ENCODE data around the gene NSF.

- TF ChIP-seq CTCF (IDR thresholded peaks at IDR 0.05) (no peak), POLR2A (IDR thresholded peaks at IDR 0.05) (no peak)
Measured at GRCh38 chr17:46730026-46730425, 139.6 kb downstream of the NSF start.
